GM08714 (cell line): ENCODE measurements around the gene UCP3.
"Not testable (repeated sequence)": the region's sequence is repeated elsewhere in the genome, so short reads cannot be mapped to it uniquely, and the experiment has no call there.

Source experiments
- H3K4me3 ChIP-seq: fragments of 200-500 bp; sonication (Bioruptor generic); 2 replicates; pipeline ENCODE4 v1.5.1; 2014; ENCODE audit warnings: mild to moderate bottlenecking, low read length, inconsistent platforms
- ZNF274 ChIP-seq: IDR thresholded peaks from 2 replicates; pipeline ENCODE4 v1.6.1; 2012; ENCODE audit warnings: mild to moderate bottlenecking, low read depth, low read length

UCP3 gene

GRCh38 chr11:73999581-74000306, 9.1 kb downstream of the UCP3 start:
- no peak overlapping the region for H3K4me3 ChIP-seq
- TF ChIP-seq ZNF274 = no peak

- TF ChIP-seq ZNF274 = no peak
- H3K4me3 ChIP-seq = no peak overlapping the region
These were observed 9.9 kb downstream of the UCP3 start for GRCh38 chr11:73998846-73999575.

- no peak overlapping the region for H3K4me3 ChIP-seq
- TF ChIP-seq ZNF274 = no peak
These were observed 11.6 kb downstream of the UCP3 start for GRCh38 chr11:73997120-73997770.

GRCh38 chr11:73996161-73996747, 12.6 kb downstream of the UCP3 start:
- no peak for TF ChIP-seq ZNF274
- H3K4me3 ChIP-seq = no peak overlapping the region

- TF ChIP-seq ZNF274 = no peak
- H3K4me3 ChIP-seq = no peak overlapping the region
These were observed 13.2 kb downstream of the UCP3 start for GRCh38 chr11:73995731-73996130.

GRCh38 chr11:73995247-73995646, 13.6 kb downstream of the UCP3 start:
- TF ChIP-seq ZNF274 = no peak
- no peak overlapping the region for H3K4me3 ChIP-seq

- no peak overlapping the region for H3K4me3 ChIP-seq
These were observed 17.3 kb downstream of the UCP3 start for GRCh38 chr11:73991471-73992006.

GRCh38 chr11:73990730-73991129, 18.2 kb downstream of the UCP3 start:
- no peak overlapping the region for H3K4me3 ChIP-seq
- no peak for TF ChIP-seq ZNF274

More at GRCh38 chr11:73991471-73992006, 17.3 kb downstream of the UCP3 start:
- TF ChIP-seq ZNF274 = no peak

- TF ChIP-seq ZNF274 = no peak
- H3K4me3 ChIP-seq = no peak overlapping the region
These were observed 19.7 kb downstream of the UCP3 start for GRCh38 chr11:73989156-73989555.

GRCh38 chr11:73988227-73988626, 20.7 kb downstream of the UCP3 start:
- TF ChIP-seq ZNF274 = no peak
- no peak overlapping the region for H3K4me3 ChIP-seq

GRCh38 chr11:73985661-73986060, 23.2 kb downstream of the UCP3 start:
- H3K4me3 ChIP-seq = not testable (repeated sequence)

- peak overlapping the region; percentile 43; the same call in 1 of the 2 replicates for H3K4me3 ChIP-seq
These were observed 24.9 kb downstream of the UCP3 start for GRCh38 chr11:73983741-73984538.

GRCh38 chr11:73982990-73983740, 25.7 kb downstream of the UCP3 start:
- peak overlapping the region; percentile 79; the same call in 1 of the 2 replicates for H3K4me3 ChIP-seq
- TF ChIP-seq ZNF274 = no peak

More at GRCh38 chr11:73983741-73984538, 24.9 kb downstream of the UCP3 start:
- TF ChIP-seq ZNF274 = no peak
